Nephron progenitor cell (in vitro differentiated cells): ENCODE data around the gene DAGLB.
A peak's percentile ranks its signal among the peaks of the same experiment; 100 is the strongest.
"Not testable (repeated sequence)": the region's sequence is repeated elsewhere in the genome, so short reads cannot be mapped to it uniquely, and the experiment has no call there.

Source experiments
- DNase-seq: peaks from one replicate; pipeline ENCODE4 v3.0.0; 2021
- H3K27ac Mint-ChIP-seq: 2 replicates; pipeline ENCODE4 v1.8.0; 2021; ENCODE audit warnings: mild to moderate bottlenecking, moderate library complexity, mixed read lengths
- H3K27me3 Mint-ChIP-seq: 2 replicates; pipeline ENCODE4 v1.8.0; 2021; ENCODE audit warnings: mild to moderate bottlenecking, low read depth, mixed read lengths; ENCODE audit not compliant: poor library complexity
- H3K36me3 Mint-ChIP-seq: 2 replicates; pipeline ENCODE4 v1.8.0; 2021; ENCODE audit warnings: low read depth, mixed read lengths
- H3K4me1 Mint-ChIP-seq: 2 replicates; pipeline ENCODE4 v1.8.0; 2021; ENCODE audit warnings: mixed read lengths
- H3K4me3 Mint-ChIP-seq: 2 replicates; pipeline ENCODE4 v1.8.0; 2021; ENCODE audit warnings: mild to moderate bottlenecking, moderate library complexity, mixed read lengths
- H3K9me3 Mint-ChIP-seq: 2 replicates; pipeline ENCODE4 v1.8.0; 2021; ENCODE audit warnings: mild to moderate bottlenecking, moderate library complexity, mixed read lengths
- TF ChIP-seq, protein P1 (sequence below): fragments of 200-600 bp; sonication (generic); IDR thresholded peaks from 2 replicates; pipeline ENCODE4 v1.5.0; 2021; ENCODE audit warnings: antibody characterized with exemption

The DAGLB gene

DNA sequence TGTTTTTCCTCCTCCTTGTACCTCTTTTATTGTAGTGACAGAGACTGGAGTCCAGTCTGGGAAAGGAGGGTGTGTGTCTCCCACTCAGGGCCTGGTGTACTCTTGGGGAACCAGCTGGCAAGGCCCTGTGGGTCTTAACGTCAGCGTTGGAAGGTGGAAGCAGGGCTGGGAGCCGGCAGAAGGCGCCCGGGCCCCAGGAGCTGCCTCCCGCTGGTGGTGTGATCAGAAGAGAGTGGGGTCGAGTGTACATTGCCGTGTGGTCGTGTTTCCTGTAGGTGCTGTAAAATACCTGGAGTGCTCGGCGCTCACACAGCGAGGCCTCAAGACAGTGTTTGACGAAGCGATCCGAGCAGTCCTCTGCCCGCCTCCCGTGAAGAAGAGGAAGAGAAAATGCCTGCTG is 45.7 kb downstream of the DAGLB start:
- H3K36me3 Mint-ChIP-seq = peaks cover 64% of the 10 kb centered on the region
- no peak for DNase-seq
- TF ChIP-seq, protein P1, sequence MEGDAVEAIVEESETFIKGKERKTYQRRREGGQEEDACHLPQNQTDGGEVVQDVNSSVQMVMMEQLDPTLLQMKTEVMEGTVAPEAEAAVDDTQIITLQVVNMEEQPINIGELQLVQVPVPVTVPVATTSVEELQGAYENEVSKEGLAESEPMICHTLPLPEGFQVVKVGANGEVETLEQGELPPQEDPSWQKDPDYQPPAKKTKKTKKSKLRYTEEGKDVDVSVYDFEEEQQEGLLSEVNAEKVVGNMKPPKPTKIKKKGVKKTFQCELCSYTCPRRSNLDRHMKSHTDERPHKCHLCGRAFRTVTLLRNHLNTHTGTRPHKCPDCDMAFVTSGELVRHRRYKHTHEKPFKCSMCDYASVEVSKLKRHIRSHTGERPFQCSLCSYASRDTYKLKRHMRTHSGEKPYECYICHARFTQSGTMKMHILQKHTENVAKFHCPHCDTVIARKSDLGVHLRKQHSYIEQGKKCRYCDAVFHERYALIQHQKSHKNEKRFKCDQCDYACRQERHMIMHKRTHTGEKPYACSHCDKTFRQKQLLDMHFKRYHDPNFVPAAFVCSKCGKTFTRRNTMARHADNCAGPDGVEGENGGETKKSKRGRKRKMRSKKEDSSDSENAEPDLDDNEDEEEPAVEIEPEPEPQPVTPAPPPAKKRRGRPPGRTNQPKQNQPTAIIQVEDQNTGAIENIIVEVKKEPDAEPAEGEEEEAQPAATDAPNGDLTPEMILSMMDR = no peak
- H3K9me3 Mint-ChIP-seq = no peaks in the 10 kb centered on the region
- no peak overlapping the region for H3K4me3 Mint-ChIP-seq
- H3K27ac Mint-ChIP-seq = peak overlapping the region; percentile 98
- peaks cover 26% of the 10 kb centered on the region for H3K4me1 Mint-ChIP-seq
- no peaks in the 10 kb centered on the region for H3K27me3 Mint-ChIP-seq

DNA sequence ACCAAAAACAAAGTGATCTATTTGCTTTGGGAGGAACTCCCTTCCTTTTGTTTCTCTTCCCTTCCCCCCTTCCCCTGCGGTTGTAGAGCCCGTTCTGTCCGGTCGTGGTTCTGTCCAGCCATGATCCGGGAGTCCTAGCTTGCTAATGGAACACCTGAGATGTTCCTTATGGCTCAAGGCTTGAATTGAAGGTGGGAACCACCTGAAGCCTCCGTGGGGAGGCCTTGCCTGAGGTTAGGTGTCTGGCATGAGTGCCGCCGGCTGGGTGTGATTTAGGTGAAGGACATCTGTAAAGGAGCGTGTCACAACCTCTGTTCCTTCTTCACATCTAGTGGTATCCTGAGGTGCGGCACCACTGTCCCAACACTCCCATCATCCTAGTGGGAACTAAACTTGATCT is 46.2 kb downstream of the DAGLB start:
- H3K36me3 Mint-ChIP-seq = peaks cover 65% of the 10 kb centered on the region
- H3K9me3 Mint-ChIP-seq = no peaks in the 10 kb centered on the region
- TF ChIP-seq, protein P1 = no peak
- H3K27ac Mint-ChIP-seq = peak overlapping the region; percentile 98
- no peak for DNase-seq
- H3K27me3 Mint-ChIP-seq = no peaks in the 10 kb centered on the region
- H3K4me1 Mint-ChIP-seq = peaks cover 26% of the 10 kb centered on the region
- H3K4me3 Mint-ChIP-seq = no peak overlapping the region

DNA sequence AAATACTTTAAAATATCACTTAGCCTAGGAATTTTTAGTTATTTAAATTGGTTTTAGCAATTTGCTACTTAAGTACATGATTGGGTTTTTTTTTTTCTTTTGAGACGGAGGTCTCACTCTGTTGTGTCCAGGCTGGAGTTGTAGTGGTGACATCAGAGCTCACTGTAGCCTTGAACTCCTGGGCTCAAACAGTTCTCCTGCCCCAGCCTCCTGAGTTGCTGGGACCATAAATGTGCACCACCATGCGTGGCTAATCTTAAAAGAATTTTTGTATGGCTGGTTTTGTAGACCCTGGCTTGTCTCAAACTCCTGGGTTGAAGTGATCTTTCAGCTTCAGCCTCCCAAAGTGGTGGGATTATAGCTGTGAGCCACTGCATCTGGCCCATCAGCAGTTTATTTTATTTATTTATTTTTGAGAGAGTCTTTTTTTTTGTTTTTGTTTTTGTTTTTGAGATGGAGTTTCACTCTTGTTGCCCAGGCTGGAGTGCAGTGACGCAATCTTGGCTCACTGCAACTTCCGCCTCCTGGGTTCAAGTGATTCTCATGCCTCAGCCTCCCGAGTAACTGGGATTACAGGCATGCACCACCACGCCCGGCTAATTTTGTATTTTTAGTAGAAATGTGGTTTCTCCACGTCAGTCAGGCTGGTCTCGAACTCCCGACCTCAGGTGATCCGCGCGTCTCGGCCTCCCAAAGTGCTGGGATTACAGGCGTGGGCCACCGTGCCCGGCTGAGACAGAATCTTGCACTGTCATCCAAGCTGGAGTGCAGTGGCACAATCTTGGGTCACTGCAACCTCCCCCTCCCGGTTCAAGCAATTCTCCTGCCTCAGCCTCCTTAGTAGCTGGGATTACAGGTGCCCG is 47.3 kb downstream of the DAGLB start:
- H3K4me1 Mint-ChIP-seq = peaks cover 31% of the 10 kb centered on the region
- not testable (repeated sequence) for H3K27me3 Mint-ChIP-seq, DNase-seq, H3K9me3 Mint-ChIP-seq, H3K4me3 Mint-ChIP-seq
- peak overlapping the region; percentile 36 for H3K27ac Mint-ChIP-seq
- H3K36me3 Mint-ChIP-seq = peaks cover 68% of the 10 kb centered on the region

DNA sequence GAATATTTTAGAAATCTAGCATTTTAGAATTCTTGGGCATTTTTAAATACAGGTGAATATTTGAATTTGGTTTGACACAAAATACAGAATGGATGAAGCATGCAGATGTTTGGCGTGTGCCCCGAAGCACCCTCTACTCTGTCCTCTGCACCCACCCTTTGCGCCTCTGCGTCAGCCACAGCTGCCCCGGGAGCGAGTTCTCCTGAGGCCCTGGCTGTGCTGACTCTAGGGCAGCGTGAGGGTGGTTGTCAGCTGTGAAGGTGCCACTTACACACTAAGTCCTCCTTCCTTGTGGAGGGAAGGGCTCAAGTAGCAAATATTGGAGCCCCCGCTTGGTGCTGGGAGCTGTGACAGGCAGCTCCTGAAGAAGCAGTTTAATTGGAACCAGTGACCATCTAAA is 48.4 kb downstream of the DAGLB start:
- DNase-seq = no peak
- H3K27ac Mint-ChIP-seq = peak overlapping the region; percentile 82
- no peak overlapping the region for H3K4me3 Mint-ChIP-seq

DNA sequence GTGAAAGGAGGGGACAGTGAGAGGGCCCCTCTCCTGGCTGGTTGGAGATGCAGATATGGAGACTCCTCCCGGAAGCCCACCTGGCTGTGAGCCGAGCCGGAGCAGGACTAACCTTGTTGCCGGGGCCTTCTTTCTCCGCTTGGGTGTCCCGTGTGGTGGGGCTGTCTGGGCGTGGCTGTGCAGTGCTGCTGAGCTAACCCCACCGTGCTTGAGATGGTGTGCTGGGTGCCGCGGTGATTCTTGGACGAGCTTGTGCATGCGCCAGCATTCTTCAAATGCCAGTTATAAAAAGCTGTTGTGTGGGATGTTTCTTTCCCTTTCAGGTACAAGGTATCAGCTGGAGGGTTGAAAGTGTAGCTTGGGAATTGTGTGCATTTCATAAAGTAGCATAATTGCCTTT is 48.8 kb downstream of the DAGLB start:
- Mint-ChIP-seq H3K9me3 (no peaks in the 10 kb centered on the region), H3K4me3 (no peak overlapping the region), H3K27ac (peak overlapping the region; percentile 82), H3K27me3 (no peaks in the 10 kb centered on the region), H3K36me3 (peaks cover 65% of the 10 kb centered on the region), H3K4me1 (peaks cover 31% of the 10 kb centered on the region)
- DNase-seq = no peak
- TF ChIP-seq, protein P1 = no peak

More for the DNA sequence above, 48.4 kb downstream of the DAGLB start:
- H3K4me1 Mint-ChIP-seq = peaks cover 31% of the 10 kb centered on the region
- H3K9me3 Mint-ChIP-seq = no peaks in the 10 kb centered on the region
- H3K36me3 Mint-ChIP-seq = peaks cover 65% of the 10 kb centered on the region
- H3K27me3 Mint-ChIP-seq = no peaks in the 10 kb centered on the region
- TF ChIP-seq, protein P1 = no peak

DNA sequence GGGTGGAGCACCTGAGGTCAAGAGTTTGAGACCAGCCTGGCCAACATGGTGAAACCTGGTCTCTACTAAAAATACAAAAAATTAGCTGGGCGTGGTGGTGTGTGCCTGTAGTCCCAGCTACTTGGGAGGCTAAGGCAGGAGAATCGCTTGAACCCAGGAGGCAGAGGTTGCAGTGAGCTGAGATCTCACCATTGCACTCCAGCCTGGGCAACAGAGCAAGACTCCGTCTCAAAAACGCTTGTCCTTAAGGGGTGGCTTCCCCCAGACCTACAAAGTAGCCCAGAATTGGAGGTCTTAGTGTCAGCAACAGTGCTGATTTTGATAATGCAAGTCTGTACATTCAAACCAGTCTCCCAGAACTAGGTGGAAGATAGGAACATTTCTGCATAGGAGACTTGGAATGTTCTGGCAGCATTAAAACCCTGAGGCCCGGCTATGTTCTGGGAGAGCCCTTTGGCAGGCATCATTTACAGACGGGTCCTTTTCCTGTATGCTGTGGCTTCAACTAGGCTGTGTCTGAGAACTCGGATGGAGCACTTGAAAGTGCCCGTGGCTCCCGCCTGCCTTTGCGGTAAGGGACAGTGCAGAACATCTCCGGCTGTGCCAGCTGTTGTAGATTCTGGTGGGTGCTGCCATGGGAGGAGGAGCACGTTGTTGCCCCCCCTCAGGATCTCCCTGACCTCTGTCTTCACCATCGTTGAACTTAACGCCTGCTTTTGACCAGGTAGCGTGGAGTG is 49.8 kb downstream of the DAGLB start:
- H3K27ac Mint-ChIP-seq = peak overlapping the region; percentile 82
- not testable (repeated sequence) for H3K4me3 Mint-ChIP-seq, DNase-seq, H3K9me3 Mint-ChIP-seq, H3K27me3 Mint-ChIP-seq
- peaks cover 32% of the 10 kb centered on the region for H3K4me1 Mint-ChIP-seq
- H3K36me3 Mint-ChIP-seq = peaks cover 67% of the 10 kb centered on the region
